IPS-18c (cell line): ENCODE data around the gene WASF1.
"Not testable (repeated sequence)": the region's sequence is repeated elsewhere in the genome, so short reads cannot be mapped to it uniquely, and the experiment has no call there.

ENCODE experiments used
- H3K4me3 ChIP-seq: 2 replicates; pipeline ENCODE4 v1.7.0; 2013; ENCODE audit warnings: low read depth, mild to moderate bottlenecking, low read length, moderate library complexity; ENCODE audit not compliant: insufficient read depth
- H3K9me3 ChIP-seq: one replicate; pipeline ENCODE4 v1.6.1; 2013; ENCODE audit warnings: mild to moderate bottlenecking, low read length, moderate library complexity; ENCODE audit not compliant: control insufficient read depth, insufficient read depth

Gene WASF1

DNA sequence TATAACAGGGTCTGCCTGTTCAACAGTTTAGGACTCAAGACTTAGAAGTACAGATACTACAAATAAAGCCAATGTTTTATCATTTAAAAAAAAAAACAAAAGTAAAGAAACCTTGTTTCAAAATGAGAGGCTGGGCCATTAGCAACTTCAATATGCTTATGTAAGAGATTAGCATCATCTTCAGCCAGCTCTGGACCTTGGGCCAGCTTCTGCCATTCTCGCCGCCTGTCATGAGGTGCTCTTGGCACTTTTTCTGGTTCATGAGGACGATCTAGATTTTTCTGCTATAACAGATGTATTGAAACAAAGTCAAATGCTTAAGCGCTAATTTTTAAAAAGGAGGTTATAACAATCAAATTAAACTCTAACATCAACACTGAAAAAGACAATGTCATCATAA lies 74.2 kb downstream of the WASF1 start:
- Histone ChIP-seq H3K9me3 (no peaks in the 10 kb centered on the region), H3K4me3 (no peak overlapping the region)

DNA sequence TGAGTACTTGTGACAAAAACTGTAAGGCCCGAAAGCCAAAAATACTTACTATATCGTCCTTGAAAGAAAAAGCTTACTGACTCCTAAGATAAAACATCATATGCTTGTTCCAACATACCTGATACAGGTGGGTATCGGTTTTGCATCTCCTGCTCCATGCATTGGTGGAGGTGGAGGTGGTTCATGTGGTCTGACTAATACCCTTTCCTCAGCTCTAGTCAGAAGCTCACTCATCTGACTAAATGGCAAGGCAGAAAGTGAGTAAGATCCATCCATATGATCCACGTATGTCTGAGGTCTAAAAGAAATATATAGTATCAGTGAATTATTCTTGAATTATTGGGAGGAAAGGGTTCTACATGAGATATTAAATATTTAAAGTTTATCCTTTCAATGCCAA lies 76.2 kb downstream of the WASF1 start:
- no peaks in the 10 kb centered on the region for H3K9me3 ChIP-seq

DNA sequence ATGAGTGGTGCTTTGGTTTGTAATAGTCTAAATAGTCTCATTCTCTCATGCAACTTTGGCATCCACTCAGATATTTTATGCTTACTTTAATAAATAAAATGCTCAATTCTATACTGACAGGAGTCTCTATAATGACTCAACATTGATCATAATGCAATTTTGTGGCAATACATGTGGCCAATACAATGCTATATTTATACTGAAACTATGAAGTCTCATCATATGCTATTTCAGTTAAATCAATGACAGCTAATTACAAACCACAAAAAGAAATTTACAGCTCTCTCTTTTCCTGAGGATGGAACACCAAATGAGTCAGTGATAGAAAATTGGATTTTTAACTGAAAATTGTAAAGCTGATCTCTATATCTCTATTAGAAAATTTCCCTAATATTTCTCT lies 77.1 kb downstream of the WASF1 start:
- H3K9me3 ChIP-seq: no peaks in the 10 kb centered on the region
- H3K4me3 ChIP-seq: no peak overlapping the region

More for the DNA sequence above, 76.2 kb downstream of the WASF1 start:
- no peak overlapping the region for H3K4me3 ChIP-seq

DNA sequence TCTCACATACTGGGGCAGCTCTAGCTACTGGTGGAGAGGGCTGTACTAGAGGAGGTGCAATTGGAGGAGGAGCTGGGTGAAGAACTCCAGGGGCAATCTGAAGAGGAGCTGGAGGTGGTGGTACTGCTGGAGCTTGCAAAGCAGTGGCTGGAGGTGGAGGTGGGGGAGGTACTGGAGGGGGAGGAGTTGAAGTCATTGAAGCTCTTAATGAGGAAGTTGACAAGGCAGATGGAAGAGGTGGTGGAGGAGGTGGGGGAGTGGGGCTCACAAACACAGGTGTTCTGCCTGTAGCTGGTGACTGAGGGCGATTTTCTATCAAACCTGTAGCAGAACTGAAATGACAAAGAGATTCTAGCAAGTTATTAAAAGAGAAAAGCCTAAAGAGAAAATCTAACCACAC lies 77.6 kb downstream of the WASF1 start:
- H3K4me3 ChIP-seq: no peak overlapping the region

DNA sequence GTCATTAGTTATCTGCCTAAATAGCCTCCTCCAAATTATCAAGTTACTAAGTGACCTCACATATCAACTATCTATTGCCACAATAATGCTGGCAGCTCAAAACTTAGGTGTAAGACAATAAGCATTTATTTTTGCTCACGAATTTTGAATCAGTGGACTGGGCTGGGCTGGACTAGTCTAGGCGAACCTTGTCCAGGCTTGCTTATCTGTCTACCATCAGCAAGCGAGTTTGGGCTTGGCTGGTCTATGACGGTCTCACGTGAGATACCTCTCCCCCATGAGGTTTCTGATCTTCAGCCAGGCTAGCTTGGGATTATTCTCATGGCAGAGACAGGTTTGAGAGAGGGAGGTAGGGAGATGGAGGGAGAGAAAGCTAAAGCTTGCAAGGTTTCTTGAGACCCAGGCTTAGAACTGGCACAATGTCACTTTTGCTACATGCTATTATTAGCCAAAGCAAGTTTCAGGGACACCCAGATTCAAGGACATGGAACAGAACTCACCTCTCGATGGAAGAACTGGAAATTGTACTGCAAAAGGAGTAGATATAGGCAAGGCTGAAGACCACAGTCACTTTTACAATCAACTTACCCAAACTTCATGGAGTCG lies 80.9 kb downstream of the WASF1 start:
- Histone ChIP-seq H3K4me3 (no peak overlapping the region), H3K9me3 (no peaks in the 10 kb centered on the region)

More for the DNA sequence above, 77.6 kb downstream of the WASF1 start:
- H3K9me3 ChIP-seq: no peaks in the 10 kb centered on the region

DNA sequence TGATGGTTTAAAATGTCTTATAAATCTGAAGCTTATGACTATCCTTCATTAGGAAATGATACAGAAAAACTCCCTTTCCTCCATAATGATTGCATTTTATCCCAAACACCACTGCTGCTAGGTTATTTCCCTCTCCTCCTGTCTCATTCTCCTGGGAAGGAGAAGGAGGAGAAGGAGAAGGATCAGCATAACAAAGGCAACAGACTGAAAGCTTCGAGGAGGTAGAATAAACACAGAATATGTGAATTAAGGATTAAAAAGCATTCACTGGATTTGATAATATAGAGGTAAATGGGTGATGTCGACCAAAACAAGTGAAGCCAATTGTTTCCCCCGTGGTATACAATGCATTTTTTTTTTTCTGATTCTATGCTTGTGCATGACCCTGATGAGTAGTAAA lies 82.0 kb downstream of the WASF1 start:
- no peak overlapping the region for H3K4me3 ChIP-seq
- no peaks in the 10 kb centered on the region for H3K9me3 ChIP-seq

DNA sequence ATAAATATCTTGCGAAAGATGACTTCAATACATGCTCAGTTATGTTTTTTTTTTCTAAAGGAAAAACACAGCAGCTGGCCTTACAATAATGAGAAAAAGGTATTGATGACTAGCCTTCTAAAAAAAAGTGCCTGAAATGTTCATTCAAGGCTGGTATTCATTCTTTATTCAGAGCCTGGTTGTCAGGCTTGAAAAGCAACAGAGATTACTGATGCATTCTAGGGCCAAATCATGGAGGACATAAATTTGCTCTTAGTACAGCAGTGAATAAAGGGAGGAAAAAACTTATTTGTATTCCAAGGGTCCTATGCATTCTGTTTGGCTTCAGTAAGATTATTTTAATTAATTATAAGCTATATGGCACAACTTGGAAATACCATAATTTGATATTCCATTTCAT lies 83.5 kb downstream of the WASF1 start:
- H3K4me3 ChIP-seq: no peak overlapping the region
- no peaks in the 10 kb centered on the region for H3K9me3 ChIP-seq

DNA sequence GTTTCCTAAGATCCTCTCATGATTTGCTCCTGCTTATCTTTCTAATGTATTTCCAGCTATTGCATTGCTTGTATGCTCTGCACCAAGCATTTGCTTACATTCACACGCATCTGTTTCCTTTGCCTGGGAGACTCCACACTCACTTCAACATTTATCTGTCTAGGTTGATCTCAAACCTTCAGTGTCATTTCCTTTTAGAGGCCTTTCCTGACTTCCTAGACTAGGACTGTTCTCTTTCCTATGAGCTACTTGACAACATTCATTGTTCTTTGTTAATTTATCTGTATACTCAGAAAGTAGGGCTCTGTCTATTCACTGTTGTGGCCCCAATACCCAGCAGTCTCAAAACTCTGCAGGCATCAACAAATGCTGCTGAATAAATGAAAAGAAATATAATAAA lies 84.4 kb downstream of the WASF1 start:
- Histone ChIP-seq H3K4me3 (no peak overlapping the region), H3K9me3 (no peaks in the 10 kb centered on the region)

DNA sequence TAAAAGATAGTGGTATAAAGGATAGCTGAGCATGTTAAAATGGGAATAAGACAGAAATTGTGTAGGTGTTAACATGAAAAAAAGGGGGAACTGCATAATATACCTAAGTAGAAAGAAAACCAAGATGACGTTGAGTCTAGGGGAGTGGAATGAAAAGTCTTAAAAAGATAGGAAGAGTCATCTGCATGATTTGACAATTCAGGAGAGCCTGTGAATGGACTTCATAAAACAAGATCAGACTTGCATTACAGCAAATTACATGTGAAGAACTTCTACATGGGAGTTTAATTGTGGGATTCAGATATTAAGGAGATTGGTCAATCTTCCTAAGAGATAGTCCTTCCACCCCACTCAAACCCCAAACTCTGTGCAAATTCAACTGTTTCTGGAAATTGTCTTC lies 85.5 kb downstream of the WASF1 start:
- Histone ChIP-seq H3K4me3 (no peak overlapping the region), H3K9me3 (no peaks in the 10 kb centered on the region)

DNA sequence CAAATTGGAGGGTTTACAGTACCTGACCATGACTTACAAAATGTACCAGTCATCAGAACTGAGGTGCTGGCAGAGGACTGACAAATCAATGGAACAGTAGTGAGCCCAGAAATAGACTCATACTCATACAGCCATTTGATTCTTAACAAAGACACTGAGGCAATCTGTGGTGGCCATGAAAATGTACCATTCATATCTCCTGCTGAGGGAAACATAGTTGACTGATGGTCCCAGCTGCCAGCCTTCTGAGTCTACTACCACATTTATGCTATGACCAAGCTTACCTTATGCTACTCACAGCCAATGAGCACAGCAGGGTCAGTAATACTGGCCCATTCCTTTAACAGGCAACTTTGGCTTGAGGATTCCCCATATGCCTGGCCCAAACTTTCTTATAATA lies 88.6 kb downstream of the WASF1 start:
- H3K4me3 ChIP-seq: no peak overlapping the region

DNA sequence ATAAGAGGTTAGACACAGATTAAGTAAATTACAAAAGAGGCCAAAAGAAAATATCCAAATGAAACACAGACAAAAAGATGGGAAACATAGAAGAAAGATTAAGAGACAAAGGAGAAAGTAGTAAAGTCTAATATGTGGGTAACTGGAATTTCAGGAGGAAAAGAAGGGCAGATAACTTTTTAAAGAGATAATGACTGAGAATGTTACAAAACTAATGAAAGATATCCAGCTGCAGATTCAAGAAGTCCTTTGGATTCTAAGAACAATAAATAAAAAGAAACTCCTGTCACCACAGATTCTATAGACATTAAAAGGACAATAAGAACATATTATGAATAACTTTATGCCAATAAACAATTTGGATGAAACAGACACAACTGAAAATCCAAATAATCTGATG lies 90.1 kb downstream of the WASF1 start:
- no peak overlapping the region for H3K4me3 ChIP-seq

More for the DNA sequence above, 88.6 kb downstream of the WASF1 start:
- H3K9me3 ChIP-seq: no peaks in the 10 kb centered on the region

DNA sequence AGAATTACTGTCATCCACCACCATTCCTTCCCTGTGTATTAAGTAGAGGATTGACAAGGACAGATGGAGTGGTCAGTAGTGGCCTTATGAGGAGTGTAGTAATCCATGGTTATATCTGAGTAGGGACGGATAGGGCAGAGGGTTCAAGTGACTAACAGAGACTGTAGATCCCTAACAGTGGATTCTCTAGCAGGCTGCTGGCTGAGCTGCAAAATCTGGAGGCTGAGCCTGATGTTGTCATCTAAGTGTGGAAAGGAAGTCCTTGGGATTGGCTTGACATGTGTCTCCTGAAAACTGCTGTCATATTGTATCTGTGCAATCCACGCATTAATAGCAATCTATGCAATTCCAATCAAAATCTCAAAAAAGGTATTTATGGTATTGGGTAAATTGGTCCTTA lies 94.2 kb downstream of the WASF1 start:
- Histone ChIP-seq H3K9me3 (peaks cover 3% of the 10 kb centered on the region), H3K4me3 (no peak overlapping the region)

More for the DNA sequence above, 90.1 kb downstream of the WASF1 start:
- H3K9me3 ChIP-seq: no peaks in the 10 kb centered on the region

DNA sequence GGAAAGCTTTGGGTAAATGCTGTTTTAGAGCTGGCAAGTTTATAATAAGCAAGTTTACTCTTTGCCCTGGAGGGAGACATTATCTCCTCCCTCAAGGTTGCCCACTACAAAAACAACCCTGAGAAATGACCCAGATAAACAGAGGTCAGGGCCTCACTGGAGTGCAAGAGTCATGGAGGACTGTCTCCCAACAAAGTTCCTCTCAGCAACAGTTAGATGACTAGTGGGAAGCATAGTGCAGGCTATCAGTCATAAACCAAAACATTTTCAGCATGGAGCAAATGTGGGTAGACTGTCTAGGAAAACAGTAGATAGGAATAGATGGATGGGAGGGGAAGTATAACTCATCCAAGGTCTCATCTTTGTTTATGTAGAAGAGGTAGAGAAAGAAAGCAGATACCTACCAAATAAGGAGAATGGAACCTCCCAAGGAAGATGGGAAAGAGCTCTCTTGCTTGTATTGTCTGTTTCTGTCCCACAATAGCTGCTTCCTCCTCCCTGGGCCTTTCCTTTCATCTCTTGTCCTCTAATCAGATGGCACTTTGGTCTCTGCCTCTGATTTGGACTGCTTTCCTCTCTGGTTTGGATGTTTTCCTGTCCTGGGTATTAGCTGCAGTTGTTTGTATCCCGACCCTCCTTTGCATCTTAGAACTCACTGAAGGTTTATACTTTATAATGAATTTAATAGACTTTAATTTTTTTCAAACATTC lies 95.4 kb downstream of the WASF1 start:
- Histone ChIP-seq H3K9me3 (peaks cover 3% of the 10 kb centered on the region), H3K4me3 (no peak overlapping the region)

DNA sequence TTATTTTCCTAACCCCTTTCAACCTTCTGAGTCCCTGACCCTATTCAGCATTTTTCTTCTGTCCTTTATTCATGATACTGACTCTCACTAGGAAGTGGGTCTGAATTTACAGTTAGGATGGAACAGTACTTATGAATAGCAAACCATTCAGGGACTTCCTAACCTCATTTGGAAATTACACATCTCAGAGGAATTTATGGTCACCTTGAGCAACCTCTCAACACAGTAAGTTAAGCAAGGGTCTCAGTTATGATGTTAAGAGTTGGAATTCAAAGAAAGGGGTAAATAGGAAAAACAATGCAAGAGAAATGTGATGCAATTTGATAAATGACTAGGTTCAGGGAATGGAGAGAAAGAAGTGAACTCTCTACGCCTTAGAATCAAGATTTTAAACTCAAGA lies 104.1 kb downstream of the WASF1 start:
- H3K9me3 ChIP-seq: no peaks in the 10 kb centered on the region

DNA sequence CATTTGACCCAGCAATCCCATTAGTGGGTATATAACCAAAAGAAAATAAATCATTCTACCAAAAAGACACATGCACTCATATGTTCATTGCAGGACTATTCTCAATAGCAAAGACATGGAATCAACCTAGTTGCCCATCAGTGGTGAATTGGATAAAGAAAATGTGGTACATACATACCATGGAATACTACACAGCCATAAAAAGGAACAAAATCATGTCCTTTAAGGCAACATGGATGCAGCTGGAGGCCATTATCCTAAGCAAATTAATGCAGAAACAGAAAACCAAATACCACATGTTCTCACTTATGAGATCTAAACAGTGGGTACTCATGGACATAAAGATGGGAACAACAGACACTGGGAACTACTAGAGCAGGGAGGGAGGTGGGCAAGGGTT lies 106.0 kb downstream of the WASF1 start:
- not testable (repeated sequence) for H3K9me3 ChIP-seq, H3K4me3 ChIP-seq

More for the DNA sequence above, 104.1 kb downstream of the WASF1 start:
- H3K4me3 ChIP-seq: no peak overlapping the region

DNA sequence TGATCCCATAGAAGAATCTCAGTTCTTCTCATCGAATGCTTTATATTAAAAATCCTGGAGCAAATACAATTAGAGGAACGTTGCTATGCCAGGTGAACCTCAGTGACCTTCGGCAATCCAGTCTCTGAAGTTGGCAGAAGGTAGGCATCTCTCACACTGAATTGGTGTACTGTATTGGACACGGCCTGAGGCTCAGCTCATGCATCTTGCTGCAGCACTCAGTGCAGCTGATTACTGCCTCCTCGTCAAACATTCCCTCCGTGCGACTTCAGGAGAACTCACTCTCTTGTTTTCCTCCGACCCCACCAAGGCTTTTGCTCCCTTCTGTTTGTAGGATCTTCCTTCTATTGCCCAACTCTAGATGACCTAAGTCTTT lies 110.9 kb downstream of the WASF1 start:
- Histone ChIP-seq H3K4me3 (no peak overlapping the region), H3K9me3 (no peaks in the 10 kb centered on the region)

DNA sequence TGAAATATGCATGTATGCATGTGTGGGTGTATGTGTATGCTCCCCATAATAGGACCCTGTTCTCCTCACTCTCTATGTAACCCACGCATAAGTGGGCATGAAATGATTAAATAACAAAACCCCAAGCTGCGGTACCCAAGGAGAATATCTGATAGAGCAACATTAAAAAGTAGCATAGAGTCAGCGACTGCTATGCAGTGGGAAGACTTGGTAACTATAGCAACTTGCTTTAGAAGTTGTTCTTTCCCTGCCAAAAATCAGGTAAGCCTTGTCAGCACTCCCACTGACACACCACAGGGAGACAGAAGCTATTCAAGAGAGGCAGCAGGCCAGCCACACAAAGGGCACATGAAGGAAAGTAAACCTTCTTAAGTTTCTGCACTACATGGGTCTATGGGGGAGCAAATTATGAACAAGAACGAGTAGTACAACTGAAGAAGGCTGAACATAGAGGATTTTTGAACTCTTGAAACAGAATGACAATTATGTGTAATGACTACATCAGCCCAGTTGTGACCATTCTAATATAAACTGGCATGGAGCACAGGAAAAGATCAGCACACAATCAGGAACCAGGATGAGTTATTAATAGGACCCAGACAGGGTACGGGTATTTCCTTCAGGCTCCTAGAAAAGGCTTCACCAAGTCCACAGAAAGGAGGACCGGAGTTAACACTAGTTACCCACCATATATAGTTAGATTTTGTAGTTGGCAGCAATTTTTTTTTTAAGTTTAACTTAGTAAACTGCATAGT lies 111.5 kb downstream of the WASF1 start:
- H3K9me3 ChIP-seq: no peaks in the 10 kb centered on the region
- H3K4me3 ChIP-seq: no peak overlapping the region
